Activated CD4-positive, CD25-positive, alpha-beta regulatory T cell treated with anti-CD3 and anti-CD28 coated beads, Interleukin-2, amount 50 U/mL, for 24 hours (primary cell): Measurements from ENCODE around the gene SH3YL1.
"Not testable (repeated sequence)": the region's sequence is repeated elsewhere in the genome, so short reads cannot be mapped to it uniquely, and the experiment has no call there.

Experiments used
- ATAC-seq, 2 donors: fragments of 150-1000 bp; cut with Tn5 transposase; one replicate each; pipeline ENCODE4 v1.10.0; 2021; ENCODE audit warnings: mild to moderate bottlenecking in 1 of 2, moderate library complexity in 1 of 2

Gene SH3YL1

GRCh38 chr2:176917-177316 lies 86.9 kb downstream of the SH3YL1 start:
- ATAC-seq = no peak

GRCh38 chr2:175880-176820 lies 87.7 kb downstream of the SH3YL1 start:
- ATAC-seq = peak; percentile 80 to 83

GRCh38 chr2:175161-175786 lies 88.6 kb downstream of the SH3YL1 start:
- ATAC-seq = no peak

- ATAC-seq = not testable (repeated sequence)
These were observed 91.7 kb downstream of the SH3YL1 start for GRCh38 chr2:172120-172519.

- no peak for ATAC-seq
These were observed 94.1 kb downstream of the SH3YL1 start for GRCh38 chr2:169741-170140.
